ENCODE data around the gene ST6GAL1.
"Not testable (repeated sequence)": the region's sequence is repeated elsewhere in the genome, so short reads cannot be mapped to it uniquely, and the experiment has no call there.

ST6GAL1 gene

GRCh38 chr3:186946756-186947375 is 16.5 kb downstream of the ST6GAL1 start:
- DNase-seq, result no peak

GRCh38 chr3:186949281-186949982 is 19.1 kb downstream of the ST6GAL1 start:
- DNase-seq, result no peak

- no peak for DNase-seq
Observed at GRCh38 chr3:186950402-186951093, 20.2 kb downstream of the ST6GAL1 start.

- DNase-seq, result no peak
Observed at GRCh38 chr3:186951640-186952552, 21.6 kb downstream of the ST6GAL1 start.

- no peak for DNase-seq
Observed at GRCh38 chr3:186953011-186953487, 22.7 kb downstream of the ST6GAL1 start.

GRCh38 chr3:186953992-186954699 is 23.8 kb downstream of the ST6GAL1 start:
- not testable (repeated sequence) for DNase-seq

- DNase-seq, result no peak
Observed at GRCh38 chr3:186955898-186956696, 25.8 kb downstream of the ST6GAL1 start.

GRCh38 chr3:186959029-186959624 is 28.8 kb downstream of the ST6GAL1 start:
- no peak for DNase-seq

- no peak for DNase-seq
Observed at GRCh38 chr3:186960347-186960746, 30.0 kb downstream of the ST6GAL1 start.

GRCh38 chr3:186962445-186962844 is 32.1 kb downstream of the ST6GAL1 start:
- no peak for DNase-seq

GRCh38 chr3:186963636-186964035 is 33.3 kb downstream of the ST6GAL1 start:
- DNase-seq, result no peak

- no peak for DNase-seq
Observed at GRCh38 chr3:186964071-186964470, 33.7 kb downstream of the ST6GAL1 start.

- DNase-seq, result no peak
Observed at GRCh38 chr3:186964616-186965015, 34.3 kb downstream of the ST6GAL1 start.

GRCh38 chr3:186965141-186965879 is 35.0 kb downstream of the ST6GAL1 start:
- no peak for DNase-seq

- no peak for DNase-seq
Observed at GRCh38 chr3:186966406-186966805, 36.1 kb downstream of the ST6GAL1 start.

GRCh38 chr3:186967236-186967635 is 36.9 kb downstream of the ST6GAL1 start:
- not testable (repeated sequence) for DNase-seq

GRCh38 chr3:186967686-186968085 is 37.4 kb downstream of the ST6GAL1 start:
- DNase-seq, result no peak

- no peak for DNase-seq
Observed at GRCh38 chr3:186969607-186970006, 39.3 kb downstream of the ST6GAL1 start.

- not testable (repeated sequence) for DNase-seq
Observed at GRCh38 chr3:186971106-186971505, 40.8 kb downstream of the ST6GAL1 start.

- DNase-seq, result no peak
Observed at GRCh38 chr3:186971578-186971977, 41.3 kb downstream of the ST6GAL1 start.

Data from NCI-H1105 treated with DMSO at 0.1 percent for 48 hours (cell line).